SK-N-MC (cell line): Measurements from ENCODE around the gene TBC1D1.
"Not testable (repeated sequence)": the region's sequence is repeated elsewhere in the genome, so short reads cannot be mapped to it uniquely, and the experiment has no call there.

Experiments used
- EZH2 ChIP-seq: fragments of 200-600 bp; sonication (generic); IDR thresholded peaks from one replicate; pipeline ENCODE4 v1.6.1; 2017; ENCODE audit warnings: antibody characterized with exemption
- FOXP2 ChIP-seq: optimal IDR thresholded peaks from 2 replicates; pipeline ENCODE3; 2011; ENCODE audit warnings: mild to moderate bottlenecking, moderate library complexity; ENCODE audit not compliant: insufficient read depth; ENCODE audit errors: extremely low read length, control extremely low read depth
- POLR2AphosphoS5 ChIP-seq: IDR thresholded peaks from 2 replicates; pipeline ENCODE4 v1.6.1; 2012; ENCODE audit warnings: mild to moderate bottlenecking, low read depth, low read length, borderline replicate concordance

- not testable (repeated sequence) for TF ChIP-seq EZH2, POLR2AphosphoS5, FOXP2
These were observed 130.1 kb downstream of the TBC1D1 start for GRCh38 chr4:38020961-38021360.
